Endothelial cell (in vitro differentiated cells): Measurements from ENCODE around the gene CLIP3. TPM values are rescaled to one million over a fixed set of nuclear protein-coding genes. Genes with fewer than 3 reads are reported as not detected.

Source experiments
- DNase-seq: peaks from one replicate; pipeline ENCODE4 v3.0.0; 2021; ENCODE audit warnings: low spot score
- H3K27ac Mint-ChIP-seq: one replicate; pipeline ENCODE4 v1.8.0; 2021; ENCODE audit warnings: mixed read lengths, inconsistent platforms; ENCODE audit not compliant: unreplicated experiment
- H3K27me3 Mint-ChIP-seq: one replicate; pipeline ENCODE4 v1.8.0; 2021; ENCODE audit warnings: mild to moderate bottlenecking, moderate library complexity, mixed read lengths, inconsistent platforms; ENCODE audit not compliant: unreplicated experiment
- H3K36me3 Mint-ChIP-seq: one replicate; pipeline ENCODE4 v1.8.0; 2021; ENCODE audit warnings: mild to moderate bottlenecking, low read depth, mixed read lengths, inconsistent platforms; ENCODE audit not compliant: unreplicated experiment
- H3K4me1 Mint-ChIP-seq: one replicate; pipeline ENCODE4 v1.8.0; 2021; ENCODE audit warnings: mild to moderate bottlenecking, mixed read lengths, inconsistent platforms; ENCODE audit not compliant: unreplicated experiment
- H3K4me3 Mint-ChIP-seq: one replicate; pipeline ENCODE4 v1.8.0; 2021; ENCODE audit warnings: mild to moderate bottlenecking, mixed read lengths, inconsistent platforms; ENCODE audit not compliant: unreplicated experiment
- H3K9me3 Mint-ChIP-seq: one replicate; pipeline ENCODE4 v1.8.0; 2021; ENCODE audit warnings: mixed read lengths, inconsistent platforms; ENCODE audit not compliant: unreplicated experiment
- total RNA-seq: library from RNA; stranded (reverse); fragmentation: NEBNext Ultra II Directional; extraction: Animal tissue kit (Norgen Biotek cat#: 25700); gene quantifications from one replicate; pipeline ENCODE4 v1.2.1, GENCODE V29; 2021; ENCODE audit not compliant: unreplicated experiment
- TF ChIP-seq, protein P1 (sequence below): fragments of 200-600 bp; sonication (generic); IDR thresholded peaks from one replicate; pipeline ENCODE4 v1.5.0; 2021; ENCODE audit warnings: antibody characterized with exemption; ENCODE audit not compliant: unreplicated experiment

The CLIP3 gene
- total RNA-seq, 1 donor from 2014 or later, result 94.8 TPM

- TF ChIP-seq, protein P1, sequence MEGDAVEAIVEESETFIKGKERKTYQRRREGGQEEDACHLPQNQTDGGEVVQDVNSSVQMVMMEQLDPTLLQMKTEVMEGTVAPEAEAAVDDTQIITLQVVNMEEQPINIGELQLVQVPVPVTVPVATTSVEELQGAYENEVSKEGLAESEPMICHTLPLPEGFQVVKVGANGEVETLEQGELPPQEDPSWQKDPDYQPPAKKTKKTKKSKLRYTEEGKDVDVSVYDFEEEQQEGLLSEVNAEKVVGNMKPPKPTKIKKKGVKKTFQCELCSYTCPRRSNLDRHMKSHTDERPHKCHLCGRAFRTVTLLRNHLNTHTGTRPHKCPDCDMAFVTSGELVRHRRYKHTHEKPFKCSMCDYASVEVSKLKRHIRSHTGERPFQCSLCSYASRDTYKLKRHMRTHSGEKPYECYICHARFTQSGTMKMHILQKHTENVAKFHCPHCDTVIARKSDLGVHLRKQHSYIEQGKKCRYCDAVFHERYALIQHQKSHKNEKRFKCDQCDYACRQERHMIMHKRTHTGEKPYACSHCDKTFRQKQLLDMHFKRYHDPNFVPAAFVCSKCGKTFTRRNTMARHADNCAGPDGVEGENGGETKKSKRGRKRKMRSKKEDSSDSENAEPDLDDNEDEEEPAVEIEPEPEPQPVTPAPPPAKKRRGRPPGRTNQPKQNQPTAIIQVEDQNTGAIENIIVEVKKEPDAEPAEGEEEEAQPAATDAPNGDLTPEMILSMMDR, result no peak
- DNase-seq, result peak; percentile 68
- H3K36me3 Mint-ChIP-seq, result peaks cover 7% of the 10 kb centered on the region
- peak overlapping the region; percentile 83 for H3K4me3 Mint-ChIP-seq
- peaks cover 29% of the 10 kb centered on the region for H3K4me1 Mint-ChIP-seq
- H3K9me3 Mint-ChIP-seq, result no peaks in the 10 kb centered on the region
- H3K27me3 Mint-ChIP-seq, result peaks cover 9% of the 10 kb centered on the region
- H3K27ac Mint-ChIP-seq, result peak overlapping the region; percentile 30
Measured at GRCh38 chr19:36009220-36009619, 23.5 kb downstream of the CLIP3 start.

DNA sequence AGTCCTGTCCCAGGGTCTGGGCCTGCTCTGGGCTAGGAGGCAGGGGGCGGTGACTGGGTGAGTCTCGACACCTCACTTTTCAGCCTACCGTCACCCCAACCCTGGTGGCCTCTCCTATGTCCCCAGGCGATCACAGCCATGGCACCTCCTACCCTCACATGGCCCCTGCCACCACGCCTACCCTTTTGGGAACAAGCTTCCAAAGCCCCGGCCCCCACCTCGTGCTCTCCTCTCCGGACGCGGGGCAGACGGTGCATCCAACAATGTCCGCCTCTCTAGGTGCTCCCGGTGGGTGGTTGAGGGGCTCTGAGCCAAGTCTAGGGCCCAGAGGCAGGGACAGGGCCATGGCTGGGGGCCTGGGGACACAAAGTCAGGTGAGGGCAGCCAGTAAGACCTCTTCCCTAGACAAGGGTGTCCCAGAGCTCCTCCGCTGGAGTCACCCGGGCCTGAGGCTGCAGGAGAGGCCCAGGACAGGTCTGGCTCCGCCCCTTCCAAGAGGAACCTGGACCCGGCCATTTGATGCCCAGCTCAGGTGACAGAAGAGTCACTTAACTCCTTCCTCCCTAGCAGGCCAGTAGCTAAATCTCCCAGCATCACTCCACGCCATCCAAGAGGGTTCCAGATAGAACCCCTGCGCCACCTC, 24.2 kb downstream of the CLIP3 start, which contains the start of gene SYNE4:
Gene SYNE4, minus strand, starts transcription at position 478 of the 643 bp plus-strand sequence. Its CDS starts 132 bp downstream, at position 346.
- Mint-ChIP-seq H3K9me3 (no peaks in the 10 kb centered on the region), H3K4me3 (peak within 1 kb of the TSS; percentile 83), H3K36me3 (peaks cover 7% of the 10 kb centered on the region), H3K27me3 (peaks cover 6% of the 10 kb centered on the region), H3K27ac (peak within 1 kb of the TSS; percentile 30), H3K4me1 (peaks cover 23% of the 10 kb centered on the region)
- TF ChIP-seq, protein P1, result no peak
- no peak for DNase-seq

DNA sequence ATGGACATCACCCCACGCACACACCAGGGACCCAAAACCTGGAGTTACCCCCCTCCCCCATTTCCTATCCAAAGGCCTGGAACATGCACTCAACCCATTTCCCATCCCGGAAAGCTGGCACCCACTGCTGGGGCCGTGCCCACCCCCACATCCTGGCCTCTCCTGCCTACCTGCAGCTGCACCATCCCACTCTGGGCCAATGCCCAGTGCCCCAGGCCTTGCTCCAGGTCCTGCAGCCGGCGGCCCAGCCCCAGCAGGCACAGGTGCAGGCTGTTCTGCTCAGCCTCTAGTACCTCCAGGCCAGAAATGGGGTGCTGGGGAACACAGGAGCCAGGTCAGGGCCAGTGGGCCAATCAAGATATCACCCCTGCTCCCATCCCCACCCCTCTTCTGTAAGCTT, 25.7 kb downstream of the CLIP3 start:
- Mint-ChIP-seq H3K4me3 (no peak overlapping the region), H3K36me3 (peaks cover 9% of the 10 kb centered on the region), H3K9me3 (no peaks in the 10 kb centered on the region), H3K27me3 (peaks cover 6% of the 10 kb centered on the region), H3K4me1 (peaks cover 19% of the 10 kb centered on the region), H3K27ac (no peak overlapping the region)
- DNase-seq, result no peak
- TF ChIP-seq, protein P1, result no peak

DNA sequence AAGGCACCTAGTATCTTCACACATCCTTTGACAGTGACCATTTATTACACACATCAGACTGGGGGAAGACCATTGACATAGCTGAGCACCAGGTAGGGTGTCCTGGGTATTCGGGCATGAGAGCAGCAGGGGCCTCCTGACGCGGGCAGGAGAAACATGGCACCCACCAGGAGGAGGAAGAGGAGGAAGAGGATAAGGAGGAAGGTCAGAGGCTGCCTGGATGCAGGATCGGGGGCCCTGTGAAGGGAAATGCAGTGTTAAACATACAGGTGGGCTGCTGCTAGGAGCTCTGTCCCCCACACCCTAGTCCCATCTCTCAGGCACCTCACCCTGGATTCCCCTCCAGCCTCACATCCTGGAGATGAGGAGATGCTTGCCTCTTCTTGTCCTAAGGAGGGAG, 29.4 kb downstream of the CLIP3 start:
- no peak for DNase-seq
- H3K27ac Mint-ChIP-seq, result no peak overlapping the region
- TF ChIP-seq, protein P1, result no peak
- H3K4me1 Mint-ChIP-seq, result peaks cover 5% of the 10 kb centered on the region
- no peaks in the 10 kb centered on the region for H3K9me3 Mint-ChIP-seq
- H3K4me3 Mint-ChIP-seq, result peak overlapping the region; percentile 67
- H3K27me3 Mint-ChIP-seq, result peaks cover 5% of the 10 kb centered on the region
- peaks cover 8% of the 10 kb centered on the region for H3K36me3 Mint-ChIP-seq

GRCh38 chr19:36001605-36002004, 31.1 kb downstream of the CLIP3 start:
- Mint-ChIP-seq H3K9me3 (no peaks in the 10 kb centered on the region), H3K27ac (no peak overlapping the region), H3K4me1 (peaks cover 5% of the 10 kb centered on the region), H3K36me3 (peaks cover 8% of the 10 kb centered on the region), H3K4me3 (no peak overlapping the region), H3K27me3 (peaks cover 2% of the 10 kb centered on the region)
- TF ChIP-seq, protein P1, result no peak
- no peak for DNase-seq
